HEK293 (cell line): ENCODE results near the gene BCL2A1.

Experiments
- YY1 ChIP-seq: fragments of 450-650 bp; formaldehyde crosslinking; IDR thresholded peaks from 2 replicates; pipeline ENCODE4 v1.5.1; 2018; ENCODE audit warnings: missing biosample characterization, missing genetic modification characterization
- ZBTB48 ChIP-seq: fragments of 450-650 bp; formaldehyde crosslinking; IDR thresholded peaks from 2 replicates; pipeline ENCODE4 v1.5.1; 2016; ENCODE audit warnings: missing biosample characterization, missing genetic modification characterization
- ZFP37 ChIP-seq: fragments of 450-650 bp; formaldehyde crosslinking; IDR thresholded peaks from 2 replicates; pipeline ENCODE4 v1.5.1; 2016; ENCODE audit warnings: missing biosample characterization, missing genetic modification characterization
- ZIC2 ChIP-seq: fragments of 450-650 bp; formaldehyde crosslinking; IDR thresholded peaks from 2 replicates; pipeline ENCODE4 v1.5.1; 2016; ENCODE audit warnings: missing biosample characterization, missing genetic modification characterization
- ZNF214 ChIP-seq: fragments of 450-650 bp; formaldehyde crosslinking; IDR thresholded peaks from 2 replicates; pipeline ENCODE4 v1.5.1; 2017; ENCODE audit warnings: missing biosample characterization, mild to moderate bottlenecking, missing genetic modification characterization, borderline replicate concordance
- ZNF274 ChIP-seq, 2 experiments: fragments of 200-500 bp in 1 of 2; fragments of 450-650 bp in 1 of 2; sonication (Bioruptor generic) in 1 of 2; formaldehyde crosslinking in 1 of 2; IDR thresholded peaks; 2 replicates each; pipeline versions ENCODE4 v1.5.1 to v1.6.1; 2014 to 2016; ENCODE audit warnings: borderline replicate concordance in 1 of 2, inconsistent platforms in 1 of 2, low read length in 1 of 2, missing biosample characterization in 1 of 2, missing genetic modification characterization in 1 of 2
- ZNF292 ChIP-seq: fragments of 450-650 bp; formaldehyde crosslinking; IDR thresholded peaks from 2 replicates; pipeline ENCODE4 v1.5.1; 2016; ENCODE audit warnings: low read depth, missing biosample characterization, missing genetic modification characterization, borderline replicate concordance
- ZNF473 ChIP-seq: fragments of 450-650 bp; formaldehyde crosslinking; IDR thresholded peaks from 2 replicates; pipeline ENCODE4 v1.5.1; 2017; ENCODE audit warnings: missing biosample characterization, missing genetic modification characterization
- ZNF785 ChIP-seq: fragments of 450-650 bp; formaldehyde crosslinking; IDR thresholded peaks from 2 replicates; pipeline ENCODE4 v1.5.1; 2016; ENCODE audit warnings: missing biosample characterization, missing genetic modification characterization
- TF ChIP-seq, protein P1 (sequence below): fragments of 450-650 bp; formaldehyde crosslinking; IDR thresholded peaks from 2 replicates; pipeline ENCODE4 v1.5.1; 2016; ENCODE audit warnings: missing biosample characterization, missing genetic modification characterization
- TF ChIP-seq, protein P2 (sequence below): fragments of 450-650 bp; IDR thresholded peaks from 2 replicates; pipeline ENCODE4 v1.5.1; 2018; ENCODE audit warnings: missing biosample characterization, mild to moderate bottlenecking, missing genetic modification characterization

DNA sequence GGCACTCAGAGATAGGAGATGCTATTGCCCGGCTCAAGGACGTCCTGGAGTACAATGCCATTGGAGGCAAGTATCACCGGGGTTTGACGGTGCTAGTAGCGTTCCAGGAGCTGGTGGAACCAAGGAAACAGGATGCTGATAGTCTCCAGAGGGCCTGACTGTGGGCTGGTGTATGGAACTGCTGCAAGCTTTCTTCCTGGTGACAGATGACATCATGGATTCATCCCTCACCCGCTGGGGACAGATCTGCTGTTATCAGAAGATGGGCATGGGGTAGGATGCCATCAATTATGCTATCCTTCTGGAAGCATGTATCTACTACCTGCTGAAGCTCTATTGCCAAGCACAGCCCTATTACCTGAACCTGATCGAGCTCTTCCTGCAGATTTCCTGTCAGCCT lies 26.4 kb downstream of the BCL2A1 start:
- TF ChIP-seq ZNF274 (IDR thresholded peaks at IDR 0.05; ENCODE audit: low read length) = no peak
- no peak for TF ChIP-seq ZNF274 (tag by site-specific recombination; IDR thresholded peaks at IDR 0.05; ENCODE audit: borderline replicate concordance)
- TF ChIP-seq ZNF785 = no peak
- TF ChIP-seq, protein P1, sequence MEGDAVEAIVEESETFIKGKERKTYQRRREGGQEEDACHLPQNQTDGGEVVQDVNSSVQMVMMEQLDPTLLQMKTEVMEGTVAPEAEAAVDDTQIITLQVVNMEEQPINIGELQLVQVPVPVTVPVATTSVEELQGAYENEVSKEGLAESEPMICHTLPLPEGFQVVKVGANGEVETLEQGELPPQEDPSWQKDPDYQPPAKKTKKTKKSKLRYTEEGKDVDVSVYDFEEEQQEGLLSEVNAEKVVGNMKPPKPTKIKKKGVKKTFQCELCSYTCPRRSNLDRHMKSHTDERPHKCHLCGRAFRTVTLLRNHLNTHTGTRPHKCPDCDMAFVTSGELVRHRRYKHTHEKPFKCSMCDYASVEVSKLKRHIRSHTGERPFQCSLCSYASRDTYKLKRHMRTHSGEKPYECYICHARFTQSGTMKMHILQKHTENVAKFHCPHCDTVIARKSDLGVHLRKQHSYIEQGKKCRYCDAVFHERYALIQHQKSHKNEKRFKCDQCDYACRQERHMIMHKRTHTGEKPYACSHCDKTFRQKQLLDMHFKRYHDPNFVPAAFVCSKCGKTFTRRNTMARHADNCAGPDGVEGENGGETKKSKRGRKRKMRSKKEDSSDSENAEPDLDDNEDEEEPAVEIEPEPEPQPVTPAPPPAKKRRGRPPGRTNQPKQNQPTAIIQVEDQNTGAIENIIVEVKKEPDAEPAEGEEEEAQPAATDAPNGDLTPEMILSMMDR = no peak
- TF ChIP-seq YY1 (tag by site-specific recombination) = no peak
- no peak for TF ChIP-seq ZNF214 (tag by site-specific recombination)
- no peak for TF ChIP-seq ZIC2 (tag by site-specific recombination)
- no peak for TF ChIP-seq ZNF292 (tag by site-specific recombination)
- no peak for TF ChIP-seq ZNF473 (tag by site-specific recombination)
- TF ChIP-seq ZFP37 (tag by site-specific recombination) = no peak
- TF ChIP-seq, protein P2, sequence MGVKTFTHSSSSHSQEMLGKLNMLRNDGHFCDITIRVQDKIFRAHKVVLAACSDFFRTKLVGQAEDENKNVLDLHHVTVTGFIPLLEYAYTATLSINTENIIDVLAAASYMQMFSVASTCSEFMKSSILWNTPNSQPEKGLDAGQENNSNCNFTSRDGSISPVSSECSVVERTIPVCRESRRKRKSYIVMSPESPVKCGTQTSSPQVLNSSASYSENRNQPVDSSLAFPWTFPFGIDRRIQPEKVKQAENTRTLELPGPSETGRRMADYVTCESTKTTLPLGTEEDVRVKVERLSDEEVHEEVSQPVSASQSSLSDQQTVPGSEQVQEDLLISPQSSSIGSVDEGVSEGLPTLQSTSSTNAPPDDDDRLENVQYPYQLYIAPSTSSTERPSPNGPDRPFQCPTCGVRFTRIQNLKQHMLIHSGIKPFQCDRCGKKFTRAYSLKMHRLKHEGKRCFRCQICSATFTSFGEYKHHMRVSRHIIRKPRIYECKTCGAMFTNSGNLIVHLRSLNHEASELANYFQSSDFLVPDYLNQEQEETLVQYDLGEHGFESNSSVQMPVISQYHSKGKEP (tag by site-specific recombination) = no peak
- TF ChIP-seq ZBTB48 = no peak
